CD8-positive, alpha-beta memory T cell (primary cell): ENCODE measurements around the gene PWWP2B. TPM values are rescaled to one million over a fixed set of nuclear protein-coding genes. Genes with fewer than 3 reads are reported as not detected.
A peak's percentile ranks its signal among the peaks of the same experiment; 100 is the strongest.

Experiments used
- CTCF ChIA-PET: fragments of 350-600 bp; sonication (Branson Sonifier 250); formaldehyde crosslinking; loops from one replicate; lab custom pipeline; 2021; ENCODE audit warnings: antibody characterized with exemption; lab: Charles Lee
- POLR2A ChIA-PET: fragments of 350-600 bp; sonication (Branson Sonifier 250); formaldehyde crosslinking; loops from one replicate; lab custom pipeline; 2021; ENCODE audit warnings: antibody characterized with exemption; lab: Charles Lee
- DNase-seq, 5 donors: peaks; one replicate each; pipeline versions ENCODE4 v3.0.0 to v3.0.0-alpha.2; 2020 to 2022; ENCODE audit warnings: mixed read lengths in 1 of 5
- H3K27ac ChIP-seq: one replicate; pipeline ENCODE4 v1.7.0; 2013; ENCODE audit warnings: low read depth, mild to moderate bottlenecking, low read length, moderate library complexity
- H3K27me3 ChIP-seq: 2 replicates; pipeline ENCODE4 v1.7.0; 2013; ENCODE audit warnings: low read length, mild to moderate bottlenecking; ENCODE audit not compliant: insufficient read depth, poor library complexity, severe bottlenecking
- H3K36me3 ChIP-seq: 2 replicates; pipeline ENCODE4 v1.7.0; 2013; ENCODE audit warnings: mild to moderate bottlenecking, low read length, moderate library complexity; ENCODE audit not compliant: insufficient read depth
- H3K4me1 ChIP-seq: 2 replicates; pipeline ENCODE4 v1.7.0; 2013; ENCODE audit warnings: mild to moderate bottlenecking, low read length, moderate library complexity; ENCODE audit not compliant: insufficient read depth
- H3K4me3 ChIP-seq: 2 replicates; pipeline ENCODE4 v1.7.0; 2013; ENCODE audit warnings: mild to moderate bottlenecking, low read length
- H3K9me3 ChIP-seq: 2 replicates; pipeline ENCODE4 v1.7.0; 2013; ENCODE audit warnings: mild to moderate bottlenecking, low read length
- H3K27ac Mint-ChIP-seq, 8 donors: one replicate each; pipeline ENCODE4 v1.8.0; 2020 to 2021; ENCODE audit warnings: mixed read lengths in 8 of 8, mild to moderate bottlenecking in 6 of 8, inconsistent platforms in 3 of 8, moderate library complexity in 3 of 8
- H3K27me3 Mint-ChIP-seq, 2 donors: one replicate each; pipeline ENCODE4 v1.8.0; 2020 to 2021; ENCODE audit warnings: mixed read lengths in 2 of 2, mild to moderate bottlenecking in 1 of 2, moderate library complexity in 1 of 2
- H3K36me3 Mint-ChIP-seq, 3 donors: one replicate each; pipeline ENCODE4 v1.8.0; 2020 to 2021; ENCODE audit warnings: mixed read lengths in 3 of 3, inconsistent platforms in 1 of 3, mild to moderate bottlenecking in 1 of 3
- H3K4me1 Mint-ChIP-seq, 3 donors: one replicate each; pipeline ENCODE4 v1.8.0; 2020 to 2021; ENCODE audit warnings: mixed read lengths in 3 of 3, inconsistent platforms in 1 of 3, mild to moderate bottlenecking in 1 of 3
- H3K4me3 Mint-ChIP-seq, 7 donors: one replicate each; pipeline ENCODE4 v1.8.0; 2020 to 2021; ENCODE audit warnings: mixed read lengths in 7 of 7, mild to moderate bottlenecking in 6 of 7, moderate library complexity in 4 of 7, inconsistent platforms in 2 of 7
- H3K9me3 Mint-ChIP-seq, 5 donors: one replicate each; pipeline ENCODE4 v1.8.0; 2020 to 2022; ENCODE audit warnings: mixed read lengths in 5 of 5, mild to moderate bottlenecking in 3 of 5, moderate library complexity in 2 of 5, inconsistent platforms in 1 of 5
- polyA plus RNA-seq: library from polyadenylated mRNA; unstranded; fragments of 300-500 nt; fragmentation: Illumina TruSeq; gene quantifications from one replicate; pipeline ENCODE4 v1.2.3, GENCODE V29; 2021
- total RNA-seq, 2 experiments: library from RNA; stranded (reverse); gene quantifications; one replicate each; pipeline ENCODE4 v1.2.3, GENCODE V29; 2021

The PWWP2B gene
- total and polyA plus RNA-seq, 3 experiments from 2014 or later = 3.1 to 4.4 (median 3.7) TPM

- CTCF ChIA-PET = no interaction called here
- no peak overlapping the region for H3K27ac ChIP-seq
Observed at GRCh38 chr10:132449811-132450181, 52.8 kb downstream of the PWWP2B start.

GRCh38 chr10:132450466-132450824, 53.4 kb downstream of the PWWP2B start:
- peaks cover 46% of the 10 kb centered on the region for H3K4me1 ChIP-seq
- CTCF ChIA-PET = no interaction called here
- H3K27ac ChIP-seq = no peak overlapping the region
- Mint-ChIP-seq H3K36me3 (no peaks in the 10 kb centered on the region), H3K9me3 (no peaks in the 10 kb centered on the region), H3K27ac (peak overlapping the region in 6 of 8 donors; percentile 60 to 96 (median 83)), H3K4me3 (no peak overlapping the region), H3K27me3 (no peaks in the 10 kb centered on the region), H3K4me1 (peaks cover 16 to 57% (median 25%) of the 10 kb centered on the region in 3 donors)
- H3K27me3 ChIP-seq = no peaks in the 10 kb centered on the region
- H3K36me3 ChIP-seq = no peaks in the 10 kb centered on the region
- H3K4me3 ChIP-seq = no peak overlapping the region
- H3K9me3 ChIP-seq = no peaks in the 10 kb centered on the region
- DNase-seq = no peak
- POLR2A ChIA-PET = no interaction called here

More at GRCh38 chr10:132449811-132450181, 52.8 kb downstream of the PWWP2B start:
- H3K36me3 ChIP-seq = no peaks in the 10 kb centered on the region
- Mint-ChIP-seq H3K27ac (peak overlapping the region in 7 of 8 donors; percentile 84 to 94 (median 87)), H3K27me3 (no peaks in the 10 kb centered on the region), H3K4me1 (peaks cover 20 to 61% (median 29%) of the 10 kb centered on the region in 3 donors), H3K4me3 (no peak overlapping the region), H3K36me3 (no peaks in the 10 kb centered on the region), H3K9me3 (no peaks in the 10 kb centered on the region)
- H3K27me3 ChIP-seq = no peaks in the 10 kb centered on the region
- no peaks in the 10 kb centered on the region for H3K9me3 ChIP-seq
- peaks cover 52% of the 10 kb centered on the region for H3K4me1 ChIP-seq
- DNase-seq = no peak
- H3K4me3 ChIP-seq = no peak overlapping the region
- POLR2A ChIA-PET = interaction anchor here (0.6 kb wide), 1 partner anchor 885 kb away, joined by 3 read pairs; no protein-coding TSS in a partner anchor

- DNase-seq = no peak
- peaks cover 46% of the 10 kb centered on the region for H3K4me1 ChIP-seq
- H3K4me3 ChIP-seq = no peak overlapping the region
- H3K27me3 ChIP-seq = no peaks in the 10 kb centered on the region
- H3K36me3 ChIP-seq = no peaks in the 10 kb centered on the region
- peaks cover 15 to 54% (median 25%) of the 10 kb centered on the region in 3 donors for H3K4me1 Mint-ChIP-seq
- no peaks in the 10 kb centered on the region for H3K36me3 Mint-ChIP-seq
- ChIA-PET CTCF (interaction anchor here (0.9 kb wide), 1 partner anchor 64 kb away, joined by 3 read pairs; no protein-coding TSS in a partner anchor), POLR2A (no interaction called here)
- peak overlapping the region; percentile 77 to 97 (median 89) for H3K27ac Mint-ChIP-seq
- no peaks in the 10 kb centered on the region for H3K9me3 ChIP-seq
- H3K9me3 Mint-ChIP-seq = no peaks in the 10 kb centered on the region
- H3K27me3 Mint-ChIP-seq = no peaks in the 10 kb centered on the region
- H3K4me3 Mint-ChIP-seq = no peak overlapping the region
- H3K27ac ChIP-seq = no peak overlapping the region
Observed at GRCh38 chr10:132450825-132451505, 54.0 kb downstream of the PWWP2B start.

GRCh38 chr10:132451506-132452215, 54.7 kb downstream of the PWWP2B start:
- POLR2A ChIA-PET = no interaction called here
- Histone ChIP-seq H3K4me3 (no peak overlapping the region), H3K27ac (no peak overlapping the region), H3K36me3 (no peaks in the 10 kb centered on the region), H3K4me1 (peaks cover 39% of the 10 kb centered on the region), H3K27me3 (no peaks in the 10 kb centered on the region), H3K9me3 (no peaks in the 10 kb centered on the region)
- Mint-ChIP-seq H3K27ac (peak overlapping the region; percentile 77 to 97 (median 89)), H3K4me3 (peak overlapping the region in 1 of 7 donors; percentile 78), H3K27me3 (no peaks in the 10 kb centered on the region), H3K4me1 (peaks cover 14 to 47% (median 20%) of the 10 kb centered on the region in 3 donors), H3K9me3 (no peaks in the 10 kb centered on the region), H3K36me3 (no peaks in the 10 kb centered on the region)
- DNase-seq = no peak
- CTCF ChIA-PET = interaction anchor here (0.9 kb wide), 1 partner anchor 64 kb away, joined by 3 read pairs; no protein-coding TSS in a partner anchor

- no peaks in the 10 kb centered on the region for H3K9me3 Mint-ChIP-seq
- Histone ChIP-seq H3K27ac (no peak overlapping the region), H3K4me1 (peaks cover 33% of the 10 kb centered on the region), H3K9me3 (no peaks in the 10 kb centered on the region), H3K4me3 (peak overlapping the region; percentile 46), H3K36me3 (no peaks in the 10 kb centered on the region), H3K27me3 (no peaks in the 10 kb centered on the region)
- H3K4me1 Mint-ChIP-seq = peaks cover 14 to 42% (median 17%) of the 10 kb centered on the region in 3 donors
- peak overlapping the region in 1 of 7 donors; percentile 29 for H3K4me3 Mint-ChIP-seq
- ChIA-PET CTCF (interaction anchor here (1.6 kb wide), 1 partner anchor 63 kb away, joined by 5 read pairs; no protein-coding TSS in a partner anchor), POLR2A (no interaction called here)
- peak overlapping the region; percentile 84 to 97 (median 94) for H3K27ac Mint-ChIP-seq
- no peaks in the 10 kb centered on the region for H3K36me3 Mint-ChIP-seq
- DNase-seq = peak in 1 of 5 donors; percentile 48
- no peaks in the 10 kb centered on the region for H3K27me3 Mint-ChIP-seq
Observed at GRCh38 chr10:132452216-132452650, 55.2 kb downstream of the PWWP2B start.

GRCh38 chr10:132452651-132453469, 55.9 kb downstream of the PWWP2B start:
- peak overlapping the region; percentile 46 for H3K4me3 ChIP-seq
- Mint-ChIP-seq H3K27ac (peak overlapping the region; percentile 84 to 97 (median 94)), H3K4me3 (peak overlapping the region; percentile 45 to 89 (median 53)), H3K9me3 (no peaks in the 10 kb centered on the region), H3K36me3 (no peaks in the 10 kb centered on the region), H3K27me3 (no peaks in the 10 kb centered on the region), H3K4me1 (peaks cover 9 to 35% (median 11%) of the 10 kb centered on the region in 3 donors)
- DNase-seq = peak; percentile 88 to 95 (median 91)
- POLR2A ChIA-PET = no interaction called here
- no peaks in the 10 kb centered on the region for H3K36me3 ChIP-seq
- no peaks in the 10 kb centered on the region for H3K27me3 ChIP-seq
- no peaks in the 10 kb centered on the region for H3K9me3 ChIP-seq
- peaks cover 27% of the 10 kb centered on the region for H3K4me1 ChIP-seq
- CTCF ChIA-PET = interaction anchor here (0.7 to 2.7 kb wide), 5 partner anchors 60 to 567 kb away, joined by 3 to 18 read pairs (median 5); no protein-coding TSS in a partner anchor
- H3K27ac ChIP-seq = peak overlapping the region; percentile 51

- H3K27me3 ChIP-seq = no peaks in the 10 kb centered on the region
Observed at GRCh38 chr10:132453470-132453861, 56.5 kb downstream of the PWWP2B start.

More at GRCh38 chr10:132453470-132453861, 56.5 kb downstream of the PWWP2B start:
- ChIA-PET POLR2A (no interaction called here), CTCF (interaction anchor here (0.6 to 2.7 kb wide), 9 partner anchors 10 to 568 kb away, joined by 3 to 18 read pairs (median 3); no protein-coding TSS in a partner anchor)
- Histone ChIP-seq H3K4me1 (peaks cover 22% of the 10 kb centered on the region), H3K4me3 (peak overlapping the region; percentile 28), H3K36me3 (no peaks in the 10 kb centered on the region), H3K27ac (no peak overlapping the region), H3K9me3 (no peaks in the 10 kb centered on the region)
- Mint-ChIP-seq H3K9me3 (no peaks in the 10 kb centered on the region), H3K27ac (peak overlapping the region in 6 of 8 donors; percentile 21 to 90 (median 52)), H3K36me3 (no peaks in the 10 kb centered on the region), H3K4me3 (peak overlapping the region in 1 of 7 donors; percentile 45), H3K4me1 (peaks cover 5 to 30% (median 6%) of the 10 kb centered on the region in 3 donors), H3K27me3 (no peaks in the 10 kb centered on the region)
- DNase-seq = no peak
